H9 (cell line): Measurements from ENCODE around the gene ARID2. TPM values are rescaled to one million over a fixed set of nuclear protein-coding genes. Genes with fewer than 3 reads are reported as not detected.

Experiments used
- DNase-seq: peaks from one replicate; pipeline ENCODE4 v3.0.0-alpha.2; 2017
- H2AFZ ChIP-seq: one replicate; pipeline ENCODE4 v1.6.1; 2013; ENCODE audit warnings: mild to moderate bottlenecking, low read length, control low read depth, moderate library complexity
- H2AK5ac ChIP-seq: 2 replicates; pipeline ENCODE4 v1.6.1; 2013; ENCODE audit warnings: low read length, control low read depth, mixed read lengths; ENCODE audit not compliant: insufficient read length
- H2BK120ac ChIP-seq: one replicate; pipeline ENCODE4 v1.6.1; 2013; ENCODE audit warnings: low read depth, mild to moderate bottlenecking, low read length, control low read depth, inconsistent platforms; ENCODE audit not compliant: poor library complexity, severe bottlenecking
- H2BK12ac ChIP-seq: 2 replicates; pipeline ENCODE4 v1.6.1; 2013; ENCODE audit warnings: low read length, control low read depth, mixed read lengths, low read depth; ENCODE audit not compliant: insufficient read length
- H2BK15ac ChIP-seq: 2 replicates; pipeline ENCODE4 v1.6.1; 2013; ENCODE audit warnings: low read depth, low read length, control low read depth
- H2BK20ac ChIP-seq: one replicate; pipeline ENCODE4 v1.6.1; 2013; ENCODE audit warnings: low read depth, mild to moderate bottlenecking, low read length, control low read depth, inconsistent platforms; ENCODE audit not compliant: poor library complexity, severe bottlenecking
- H2BK5ac ChIP-seq: 2 replicates; pipeline ENCODE4 v1.6.1; 2013; ENCODE audit warnings: low read length, control low read depth, mixed read lengths; ENCODE audit not compliant: insufficient read length
- H3K14ac ChIP-seq: 2 replicates; pipeline ENCODE4 v1.6.1; 2013; ENCODE audit warnings: low read length, control low read depth; ENCODE audit not compliant: insufficient read depth
- H3K18ac ChIP-seq: 2 replicates; pipeline ENCODE4 v1.6.1; 2013; ENCODE audit warnings: low read depth, mild to moderate bottlenecking, mixed read lengths, low read length, control low read depth; ENCODE audit not compliant: insufficient read length
- H3K23ac ChIP-seq: 2 replicates; pipeline ENCODE4 v1.6.1; 2013; ENCODE audit warnings: low read length, control low read depth, mixed read lengths, low read depth; ENCODE audit not compliant: insufficient read length
- H3K23me2 ChIP-seq: 2 replicates; pipeline ENCODE4 v1.6.1; 2013; ENCODE audit warnings: low read depth, mild to moderate bottlenecking, mixed read lengths, low read length, control low read depth; ENCODE audit not compliant: insufficient read length, poor library complexity, severe bottlenecking
- H3K27ac ChIP-seq: 2 replicates; pipeline ENCODE4 v1.5.1; 2013; ENCODE audit warnings: low read length, control low read depth, mixed read lengths, low read depth; ENCODE audit not compliant: insufficient read length
- H3K27me3 ChIP-seq: 2 replicates; pipeline ENCODE4 v1.6.1; 2013; ENCODE audit warnings: low read length, control low read depth, inconsistent platforms; ENCODE audit not compliant: insufficient read depth
- H3K4ac ChIP-seq: 2 replicates; pipeline ENCODE4 v1.6.1; 2013; ENCODE audit warnings: low read depth, mild to moderate bottlenecking, control low read depth, inconsistent platforms, low read length, moderate library complexity
- H3K4me1 ChIP-seq: 2 replicates; pipeline ENCODE4 v1.6.1; 2013; ENCODE audit warnings: low read length, control low read depth, inconsistent platforms; ENCODE audit not compliant: insufficient read depth
- H3K4me2 ChIP-seq: 2 replicates; pipeline ENCODE4 v1.6.1; 2013; ENCODE audit warnings: low read length, control low read depth, mixed read lengths; ENCODE audit not compliant: insufficient read length, insufficient read depth
- H3K56ac ChIP-seq: 2 replicates; pipeline ENCODE4 v1.6.1; 2013; ENCODE audit warnings: low read depth, mild to moderate bottlenecking, mixed read lengths, low read length, control low read depth; ENCODE audit not compliant: insufficient read length
- H3K79me1 ChIP-seq: 2 replicates; pipeline ENCODE4 v1.6.1; 2013; ENCODE audit warnings: low read depth, mild to moderate bottlenecking, moderate library complexity, low read length, control low read depth, inconsistent platforms; ENCODE audit not compliant: insufficient read depth, poor library complexity, severe bottlenecking
- H3K79me2 ChIP-seq: 2 replicates; pipeline ENCODE4 v1.6.1; 2013; ENCODE audit warnings: low read length, control low read depth, inconsistent platforms; ENCODE audit not compliant: insufficient read depth
- H3K9ac ChIP-seq: 2 replicates; pipeline ENCODE4 v1.6.1; 2013; ENCODE audit warnings: low read length, control low read depth, mixed read lengths; ENCODE audit not compliant: insufficient read length; ENCODE audit errors: extremely low read depth
- H3K9me3 ChIP-seq: one replicate; pipeline ENCODE4 v1.6.1; 2013; ENCODE audit warnings: low read depth, low read length, inconsistent platforms; ENCODE audit not compliant: control insufficient read depth
- H3T11ph ChIP-seq: one replicate; pipeline ENCODE4 v1.6.1; 2013; ENCODE audit warnings: mild to moderate bottlenecking, low read length, control low read depth, inconsistent platforms
- H4K20me1 ChIP-seq: one replicate; pipeline ENCODE4 v1.6.1; 2013; ENCODE audit not compliant: control insufficient read depth, insufficient read length, insufficient read depth
- H4K5ac ChIP-seq: 2 replicates; pipeline ENCODE4 v1.6.1; 2013; ENCODE audit warnings: low read depth, mild to moderate bottlenecking, mixed read lengths, low read length, control low read depth; ENCODE audit not compliant: insufficient read length
- H4K8ac ChIP-seq: replicated peaks from 2 replicates; pipeline ENCODE4 v1.6.1; 2013; ENCODE audit warnings: low read length, control low read depth, mixed read lengths, low read depth; ENCODE audit not compliant: insufficient read length
- H4K91ac ChIP-seq: 2 replicates; pipeline ENCODE4 v1.6.1; 2013; ENCODE audit warnings: low read depth, mild to moderate bottlenecking, moderate library complexity, mixed read lengths, low read length, control low read depth; ENCODE audit not compliant: insufficient read length
- H3K27ac Mint-ChIP-seq, 3 experiments: 2 replicates in 2 of 3; 3 replicates in 1 of 3; pipeline ENCODE4 v1.8.0; 2020 to 2021; ENCODE audit warnings: mixed read lengths in 3 of 3, mild to moderate bottlenecking in 1 of 3, moderate library complexity in 1 of 3
- H3K27me3 Mint-ChIP-seq: 2 replicates; pipeline ENCODE4 v1.8.0; 2021; ENCODE audit warnings: low read depth, mild to moderate bottlenecking, moderate library complexity, mixed read lengths
- H3K36me3 Mint-ChIP-seq, 3 experiments: 2 replicates in 2 of 3; 3 replicates in 1 of 3; pipeline ENCODE4 v1.8.0; 2020 to 2021; ENCODE audit warnings: low read depth in 3 of 3, mixed read lengths in 3 of 3; ENCODE audit not compliant: insufficient read depth in 1 of 3
- H3K4me1 Mint-ChIP-seq, 2 experiments: 2 replicates each; pipeline ENCODE4 v1.8.0; 2020; ENCODE audit warnings: mixed read lengths in 2 of 2
- H3K4me3 Mint-ChIP-seq, 2 experiments: 2 replicates in 1 of 2; 3 replicates in 1 of 2; pipeline ENCODE4 v1.8.0; 2020 to 2021; ENCODE audit warnings: mild to moderate bottlenecking in 2 of 2, mixed read lengths in 2 of 2, moderate library complexity in 1 of 2
- H3K9me3 Mint-ChIP-seq, 2 experiments: 2 replicates in 1 of 2; 3 replicates in 1 of 2; pipeline ENCODE4 v1.8.0; 2020; ENCODE audit warnings: mild to moderate bottlenecking in 2 of 2, mixed read lengths in 2 of 2, moderate library complexity in 1 of 2
- CTCF ChIP-seq: fragments of 200-600 bp; sonication (generic); conservative IDR thresholded peaks from 3 replicates; pipeline ENCODE4 v1.8.0; 2021; ENCODE audit warnings: antibody characterized with exemption, mild to moderate bottlenecking
- WGBS: extraction: QIAGEN DNeasy Blood & Tissue Kit; methylation state at CpG from one replicate; pipeline ENCODE4 v1.1.7; 2013; ENCODE audit warnings: missing lambda C conversion rate, low lambda C conversion rate, mixed read lengths; ENCODE audit not compliant: insufficient read length; ENCODE audit errors: extremely low coverage; 5-methylcytosine and 5-hydroxymethylcytosine counted together
- total RNA-seq: library from RNA; stranded (reverse); gene quantifications from 2 replicates; pipeline ENCODE4 v1.2.1, GENCODE V29; 2021

Gene ARID2
- total RNA-seq, 1 experiment from 2014 or later = 63.8 TPM

- Histone ChIP-seq H3K79me1 (no peaks in the 10 kb centered on the region), H2BK20ac (no peak overlapping the region), H3K18ac (no peak overlapping the region), H3K23ac (no peak overlapping the region), H3K4ac (no peak overlapping the region), H3K9me3 (no peaks in the 10 kb centered on the region), H3K27ac (no peak overlapping the region), H3K23me2 (no peaks in the 10 kb centered on the region), H4K5ac (no peak overlapping the region), H4K8ac (no peak overlapping the region), H2BK5ac (no peak overlapping the region), H3K14ac (no peak overlapping the region), H2AFZ (no peak overlapping the region), H3K27me3 (no peaks in the 10 kb centered on the region), H3K79me2 (no peaks in the 10 kb centered on the region), H3T11ph (no peak overlapping the region), H3K4me1 (no peaks in the 10 kb centered on the region), H2BK120ac (no peak overlapping the region), H2BK12ac (no peak overlapping the region), H3K9ac (no peak overlapping the region), H4K20me1 (no peaks in the 10 kb centered on the region), H4K91ac (no peak overlapping the region), H2BK15ac (no peak overlapping the region), H2AK5ac (no peak overlapping the region), H3K56ac (no peak overlapping the region), H3K4me2 (no peak overlapping the region)
- DNase-seq = no peak
- Mint-ChIP-seq H3K27ac (no peak overlapping the region), H3K27me3 (no peaks in the 10 kb centered on the region), H3K4me1 (peaks cover 2 to 3% of the 10 kb centered on the region in 2 experiments), H3K4me3 (no peak overlapping the region), H3K36me3 (no peaks in the 10 kb centered on the region), H3K9me3 (no peaks in the 10 kb centered on the region)
- TF ChIP-seq CTCF = no peak
- no CpG with 5 or more reads among the region's 2 CpGs for WGBS
These were observed 9.4 kb upstream of the ARID2 start for GRCh38 chr12:45720069-45720468.
